ENCODE data around the gene TRAPPC10.
"Not testable (repeated sequence)": the region's sequence is repeated elsewhere in the genome, so short reads cannot be mapped to it uniquely, and the experiment has no call there.

- TF ChIP-seq CTCF (IDR thresholded peaks at IDR 0.05; ENCODE audit: low read depth, low read length); EZH2phosphoT487 (IDR thresholded peaks at IDR 0.05; ENCODE audit: low read depth): not testable (repeated sequence)
Measured at GRCh38 chr21:44127827-44128226, 115.7 kb downstream of the TRAPPC10 start.

Data from OCI-LY3 (cell line).